GM23338 (cell line): ENCODE measurements around the gene ITFG1. TPM values are rescaled to one million over a fixed set of nuclear protein-coding genes. Genes with fewer than 3 reads are reported as not detected.

Experiments used
- ATAC-seq: fragments of 200-7000 bp; cut with Tn5 transposase; 3 replicates; pipeline ENCODE4 v1.9.1; 2020
- DNase-seq: peaks from one replicate; pipeline ENCODE4 v3.0.0-alpha.2; 2015; ENCODE audit warnings: low spot score
- H2AFZ ChIP-seq: fragments of 200-600 bp; sonication (generic); 2 replicates; pipeline ENCODE4 v1.8.0; 2016; ENCODE audit warnings: antibody characterized with exemption, mild to moderate bottlenecking, moderate library complexity
- H3F3A ChIP-seq: fragments of 200-600 bp; sonication (generic); replicated peaks from 2 replicates; pipeline ENCODE4 v1.8.0; 2017; ENCODE audit warnings: antibody characterized with exemption, mixed run types, low read depth
- H3K27ac ChIP-seq: fragments of 200-600 bp; sonication (generic); 2 replicates; pipeline ENCODE4 v1.6.1; 2016; ENCODE audit warnings: low read depth
- H3K27me3 ChIP-seq: fragments of 200-600 bp; sonication (generic); 2 replicates; pipeline ENCODE4 v1.8.0; 2016; ENCODE audit warnings: mild to moderate bottlenecking, mixed run types, moderate library complexity; ENCODE audit not compliant: insufficient read depth
- H3K36me3 ChIP-seq: fragments of 200-600 bp; sonication (generic); 2 replicates; pipeline ENCODE4 v1.8.0; 2016; ENCODE audit warnings: mild to moderate bottlenecking; ENCODE audit not compliant: insufficient read depth
- H3K4me1 ChIP-seq: fragments of 200-600 bp; sonication (generic); 2 replicates; pipeline ENCODE4 v1.8.0; 2016; ENCODE audit warnings: mild to moderate bottlenecking, moderate library complexity; ENCODE audit not compliant: insufficient read depth
- H3K4me2 ChIP-seq: fragments of 200-600 bp; sonication (generic); 2 replicates; pipeline ENCODE4 v1.7.1; 2017; ENCODE audit warnings: mixed run types
- H3K4me3 ChIP-seq: fragments of 200-600 bp; sonication (generic); 2 replicates; pipeline ENCODE4 v1.6.1; 2016; ENCODE audit warnings: mixed run types
- H3K79me2 ChIP-seq: fragments of 200-600 bp; sonication (generic); replicated peaks from 2 replicates; pipeline ENCODE4 v1.8.0; 2017; ENCODE audit warnings: mild to moderate bottlenecking; ENCODE audit not compliant: insufficient read depth
- H3K9me2 ChIP-seq: fragments of 200-600 bp; sonication (generic); 2 replicates; pipeline ENCODE4 v1.8.0; 2017; ENCODE audit not compliant: insufficient read depth
- H4K20me1 ChIP-seq: fragments of 200-600 bp; sonication (generic); replicated peaks from 2 replicates; pipeline ENCODE4 v1.8.0; 2017; ENCODE audit warnings: mild to moderate bottlenecking; ENCODE audit not compliant: insufficient read depth
- H3K27ac Mint-ChIP-seq: 2 replicates; pipeline ENCODE4 v1.8.0; 2020; ENCODE audit warnings: inconsistent platforms, mild to moderate bottlenecking, moderate library complexity, mixed read lengths
- H3K27me3 Mint-ChIP-seq: 3 replicates; pipeline ENCODE4 v1.8.0; 2022; ENCODE audit warnings: low read depth, mild to moderate bottlenecking, moderate library complexity, mixed read lengths, inconsistent platforms; ENCODE audit not compliant: insufficient read depth, poor library complexity
- H3K36me3 Mint-ChIP-seq: 3 replicates; pipeline ENCODE4 v1.8.0; 2021; ENCODE audit warnings: low read depth, mild to moderate bottlenecking, inconsistent platforms, moderate library complexity, mixed read lengths
- H3K4me1 Mint-ChIP-seq: 3 replicates; pipeline ENCODE4 v1.8.0; 2020; ENCODE audit warnings: mild to moderate bottlenecking, inconsistent platforms, mixed read lengths
- H3K4me3 Mint-ChIP-seq: 3 replicates; pipeline ENCODE4 v1.8.0; 2021; ENCODE audit warnings: moderate library complexity, mild to moderate bottlenecking, inconsistent platforms, mixed read lengths
- H3K9me3 Mint-ChIP-seq: 3 replicates; pipeline ENCODE4 v1.8.0; 2020; ENCODE audit warnings: moderate library complexity, mild to moderate bottlenecking, inconsistent platforms, mixed read lengths
- CREB1 ChIP-seq: fragments of 250-450 bp; sonication (Bioruptor Pico); IDR thresholded peaks from 2 replicates; pipeline ENCODE4 v1.5.0; 2020; ENCODE audit warnings: low read depth, mild to moderate bottlenecking, moderate library complexity
- CTCF ChIP-seq, 2 experiments: fragments of 200-600 bp in 1 of 2; sonication (generic) in 1 of 2; conservative IDR thresholded peaks; 2 replicates each; pipeline versions ENCODE4 v1.5.1 to v1.6.1; 2016 to 2017; ENCODE audit warnings: antibody characterized with exemption in 2 of 2, low read depth in 2 of 2, mild to moderate bottlenecking in 2 of 2, moderate library complexity in 1 of 2
- EZH2 ChIP-seq: fragments of 200-600 bp; sonication (generic); IDR thresholded peaks from one replicate; pipeline ENCODE4 v1.8.0; 2017; ENCODE audit warnings: antibody characterized with exemption, mild to moderate bottlenecking, low read depth; ENCODE audit not compliant: unreplicated experiment
- EZH2phosphoT487 ChIP-seq: fragments of 200-600 bp; sonication (generic); IDR thresholded peaks from one replicate; pipeline ENCODE4 v1.8.1; 2018; ENCODE audit warnings: antibody characterized with exemption; ENCODE audit not compliant: unreplicated experiment
- JUNB ChIP-seq: IDR thresholded peaks from one replicate; pipeline ENCODE4 v1.6.1; 2016; ENCODE audit warnings: antibody characterized with exemption; ENCODE audit not compliant: unreplicated experiment
- NANOG ChIP-seq: IDR thresholded peaks from 2 replicates; pipeline ENCODE4 v1.6.1; 2016; ENCODE audit warnings: antibody characterized with exemption, borderline replicate concordance
- POLR2AphosphoS5 ChIP-seq: IDR thresholded peaks from 2 replicates; pipeline ENCODE4 v1.6.1; 2016; ENCODE audit warnings: antibody characterized with exemption, low read depth
- REST ChIP-seq: IDR thresholded peaks from one replicate; pipeline ENCODE4 v1.6.1; 2018; ENCODE audit warnings: antibody characterized with exemption; ENCODE audit not compliant: unreplicated experiment
- STAT1 ChIP-seq: IDR thresholded peaks from one replicate; pipeline ENCODE4 v1.6.1; 2016; ENCODE audit warnings: antibody characterized with exemption; ENCODE audit not compliant: unreplicated experiment
- ZNF114 ChIP-seq: fragments of 250-450 bp; sonication (Bioruptor Pico); IDR thresholded peaks from 2 replicates; pipeline ENCODE4 v1.5.0; 2020; ENCODE audit warnings: mild to moderate bottlenecking, moderate library complexity
- ZNF331 ChIP-seq: fragments of 250-450 bp; sonication (Bioruptor Pico); IDR thresholded peaks from 2 replicates; pipeline ENCODE4 v1.5.0; 2020; ENCODE audit warnings: low read depth, mild to moderate bottlenecking, moderate library complexity
- ZNF462 ChIP-seq: fragments of 250-450 bp; sonication (Bioruptor Pico); IDR thresholded peaks from 2 replicates; pipeline ENCODE4 v1.5.0; 2020; ENCODE audit warnings: mild to moderate bottlenecking, moderate library complexity
- polyA plus RNA-seq: library from polyadenylated mRNA; unstranded; fragments of >200 nt; fragmentation: Nextera tagmentation; extraction: Ambion mirVana; gene quantifications from 2 replicates; pipeline ENCODE4 v1.2.1, GENCODE V29; 2016
- total RNA-seq: library from RNA; depleted of rRNA; stranded (reverse); fragments of >200 nt; shearing (Covaris generic); gene quantifications from 2 replicates; pipeline ENCODE4 v1.2.3, GENCODE V29; 2014
- TF ChIP-seq, protein P1 (sequence below): IDR thresholded peaks from 2 replicates; pipeline ENCODE4 v1.6.1; 2016; ENCODE audit warnings: antibody characterized with exemption

ITFG1 gene
- total and polyA plus RNA-seq, 2 experiments from 2014 or later, result 18.5 to 26.9 TPM

- Mint-ChIP-seq H3K4me1 (peaks cover 14% of the 10 kb centered on the region), H3K9me3 (peaks cover 41% of the 10 kb centered on the region), H3K36me3 (peaks cover 45% of the 10 kb centered on the region), H3K4me3 (no peak overlapping the region), H3K27ac (peak overlapping the region; percentile 29), H3K27me3 (no peaks in the 10 kb centered on the region)
- no peaks in the 10 kb centered on the region for H3K27me3 ChIP-seq
- peaks cover 11% of the 10 kb centered on the region; the same call in 1 of the 2 replicates for H3K36me3 ChIP-seq
- H2AFZ ChIP-seq, result no peak overlapping the region
- no peaks in the 10 kb centered on the region for H3F3A ChIP-seq
- H3K4me2 ChIP-seq, result peak overlapping the region; percentile 23
- H3K4me3 ChIP-seq, result no peak overlapping the region; the same call in 1 of the 2 replicates
- peaks cover 23% of the 10 kb centered on the region for H3K79me2 ChIP-seq
- ATAC-seq (peak; percentile 55), DNase-seq (peak; percentile 21)
- peak overlapping the region; percentile 36; the same call in 1 of the 2 replicates for H3K27ac ChIP-seq
- H3K4me1 ChIP-seq, result peaks cover 25% of the 10 kb centered on the region
- H4K20me1 ChIP-seq, result no peaks in the 10 kb centered on the region
- TF ChIP-seq EZH2phosphoT487 (no peak), ZNF114 (CRISPR knock-in tag) (no peak), REST (no peak), POLR2AphosphoS5 (no peak), JUNB (no peak), STAT1 (no peak), ZNF462 (CRISPR knock-in tag) (no peak), CTCF (conservative IDR thresholded peaks at IDR 0.05; ENCODE audit: low read depth in 2 of 2) (no peak), NANOG (no peak), CREB1 (CRISPR knock-in tag) (no peak), ZNF331 (no peak), EZH2 (no peak)
- TF ChIP-seq, protein P1, sequence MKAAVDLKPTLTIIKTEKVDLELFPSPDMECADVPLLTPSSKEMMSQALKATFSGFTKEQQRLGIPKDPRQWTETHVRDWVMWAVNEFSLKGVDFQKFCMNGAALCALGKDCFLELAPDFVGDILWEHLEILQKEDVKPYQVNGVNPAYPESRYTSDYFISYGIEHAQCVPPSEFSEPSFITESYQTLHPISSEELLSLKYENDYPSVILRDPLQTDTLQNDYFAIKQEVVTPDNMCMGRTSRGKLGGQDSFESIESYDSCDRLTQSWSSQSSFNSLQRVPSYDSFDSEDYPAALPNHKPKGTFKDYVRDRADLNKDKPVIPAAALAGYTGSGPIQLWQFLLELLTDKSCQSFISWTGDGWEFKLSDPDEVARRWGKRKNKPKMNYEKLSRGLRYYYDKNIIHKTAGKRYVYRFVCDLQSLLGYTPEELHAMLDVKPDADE, result no peak
- H3K9me2 ChIP-seq, result no peaks in the 10 kb centered on the region
These were observed 31.8 kb upstream of the ITFG1 start for GRCh38 chr16:47492428-47493377.
